GM12878 (cell line): ENCODE results near the gene CLIC5. TPM values are rescaled to one million over a fixed set of nuclear protein-coding genes. Genes with fewer than 3 reads are reported as not detected.

Experiments used
- ATAC-seq: fragments of 200-7000 bp; cut with Tn5 transposase; 3 replicates; pipeline ENCODE4 v1.9.1; 2020; ENCODE audit warnings: mild to moderate bottlenecking, moderate library complexity
- BruUV-seq: library from RNA; stranded (reverse); fragments of 400-500 nt; replicated peaks from 2 replicates; lab custom pipeline; 2021; lab: Mats Ljungman, UMichigan
- CTCF ChIA-PET: fragments of 300-600 bp; sonication (Branson Sonifier 250); formaldehyde crosslinking; extraction: SDS; loops from one replicate; lab custom pipeline; 2021; ENCODE audit warnings: inconsistent platforms; lab: Yijun Ruan, JAX
- POLR2A ChIA-PET: fragments of 350-600 bp; formaldehyde crosslinking; extraction: SDS; loops from one replicate; lab custom pipeline; 2021; ENCODE audit warnings: inconsistent platforms; lab: Charles Lee
- RAD21 ChIA-PET: fragments of 300-600 bp; sonication (Branson Sonifier 250); formaldehyde crosslinking; loops from one replicate; lab custom pipeline; 2023; ENCODE audit warnings: antibody characterized with exemption; ENCODE audit not compliant: unreplicated experiment; lab: Charles Lee
- SMC1A ChIA-PET: fragments of 300-600 bp; sonication (Branson Sonifier 250); formaldehyde crosslinking; loops from one replicate; lab custom pipeline; 2023; ENCODE audit not compliant: unreplicated experiment, uncharacterized antibody; lab: Charles Lee
- DNase-seq: peaks from one replicate; pipeline ENCODE4 v3.0.0-alpha.2; 2011; ENCODE audit warnings: low read depth, low spot score
- FAIRE-seq: peaks from 3 replicates; lab custom pipeline; 2011; peaks lifted over from hg19 to GRCh38; lab: Jason Lieb, UNC
- H2AFZ ChIP-seq: 2 replicates; pipeline ENCODE4 v1.6.0; 2011; ENCODE audit warnings: low read depth, low read length, control low read depth; ENCODE audit not compliant: control insufficient read depth
- H3K27ac ChIP-seq: 2 replicates; pipeline ENCODE4 v1.5.1; 2011; ENCODE audit warnings: control low read depth; ENCODE audit not compliant: control insufficient read depth, insufficient read depth
- H3K27me3 ChIP-seq, 2 experiments: replicated peaks in 1 of 2; 2 replicates each; pipeline versions ENCODE4 v1.6.0 to v1.6.1; 2011; ENCODE audit warnings: low read length in 1 of 2; ENCODE audit not compliant: control insufficient read depth in 2 of 2, insufficient read depth in 2 of 2
- H3K36me3 ChIP-seq, 2 experiments: 2 replicates each; pipeline ENCODE4 v1.5.1; 2011; ENCODE audit warnings: low read length in 1 of 2; ENCODE audit not compliant: control insufficient read depth in 2 of 2, insufficient read depth in 2 of 2
- H3K4me1 ChIP-seq: 2 replicates; pipeline ENCODE4 v1.6.1; 2011; ENCODE audit warnings: mild to moderate bottlenecking, low read length, moderate library complexity, mixed read lengths; ENCODE audit not compliant: control insufficient read depth, insufficient read depth
- H3K4me2 ChIP-seq: 2 replicates; pipeline ENCODE4 v1.6.0; 2011; ENCODE audit warnings: control low read depth; ENCODE audit not compliant: control insufficient read depth, insufficient read depth
- H3K4me3 ChIP-seq: fragments of 200-600 bp; sonication (generic); 2 replicates; pipeline ENCODE4 v1.5.1; 2016
- H3K79me2 ChIP-seq: 2 replicates; pipeline ENCODE4 v1.6.0; 2011; ENCODE audit warnings: low read length; ENCODE audit not compliant: control insufficient read depth, insufficient read depth
- H3K9ac ChIP-seq: 2 replicates; pipeline ENCODE4 v1.8.0; 2011; ENCODE audit warnings: low read length, control low read depth, mixed read lengths; ENCODE audit not compliant: control insufficient read depth, insufficient read depth
- H3K9me3 ChIP-seq: replicated peaks from 3 replicates; pipeline ENCODE4 v1.5.1; 2011; ENCODE audit warnings: mild to moderate bottlenecking, low read length; ENCODE audit not compliant: control insufficient read depth, insufficient read depth
- H4K20me1 ChIP-seq: 2 replicates; pipeline ENCODE4 v1.6.0; 2011; ENCODE audit not compliant: control insufficient read depth, insufficient read depth
- ESRRA ChIP-seq: IDR thresholded peaks from 2 replicates; pipeline ENCODE4 v1.6.1; 2012; ENCODE audit warnings: mild to moderate bottlenecking, low read length, improper control_type of control experiment
- HCFC1 ChIP-seq: fragments of 150-350 bp; IDR thresholded peaks from 2 replicates; pipeline ENCODE4 v1.6.1; 2014; ENCODE audit warnings: low read length
- LARP7 ChIP-seq: fragments of 450-650 bp; IDR thresholded peaks from 2 replicates; pipeline ENCODE4 v1.6.1; 2017; ENCODE audit warnings: mild to moderate bottlenecking
- PAX5 ChIP-seq: IDR thresholded peaks from 2 replicates; pipeline ENCODE4 v1.6.1; 2011; ENCODE audit warnings: low read depth, low read length, borderline replicate concordance
- REST ChIP-seq: IDR thresholded peaks from 2 replicates; pipeline ENCODE4 v1.6.1; 2012; ENCODE audit warnings: mild to moderate bottlenecking, low read depth, low read length
- SKIL ChIP-seq: fragments of 450-650 bp; IDR thresholded peaks from 2 replicates; pipeline ENCODE4 v1.6.1; 2017; ENCODE audit warnings: mild to moderate bottlenecking, low read depth, inconsistent platforms; ENCODE audit not compliant: poor library complexity, severe bottlenecking
- TCF3 ChIP-seq: IDR thresholded peaks from 2 replicates; pipeline ENCODE4 v1.6.1; 2012; ENCODE audit warnings: low read depth, mild to moderate bottlenecking, low read length, borderline replicate concordance; ENCODE audit not compliant: insufficient read depth
- ZNF384 ChIP-seq: IDR thresholded peaks from 2 replicates; pipeline ENCODE4 v1.6.1; 2012; ENCODE audit warnings: low read depth, mild to moderate bottlenecking, low read length, improper control_type of control experiment, borderline replicate concordance
- WGBS: methylation state at CpG from one replicate; pipeline ENCODE4 v1.1.6; 2016; ENCODE audit warnings: low lambda C conversion rate; ENCODE audit not compliant: insufficient replicate concordance, insufficient coverage; ENCODE audit errors: missing lambda C conversion rate; 5-methylcytosine and 5-hydroxymethylcytosine counted together
- in situ Hi-C: fragments of 300-500 bp; cut with MboI; formaldehyde crosslinking; loops from 9 replicates; pipeline ENCODE4 v1.14.3; 2018; ENCODE audit warnings: mixed read lengths
- intact Hi-C: fragments of 100-400 bp; cut with micrococcal nuclease; formaldehyde crosslinking; loops from one replicate; pipeline ENCODE4 v1.14.2; 2022; ENCODE audit not compliant: unreplicated experiment
- polyA plus RNA-seq, 11 experiments: library from polyadenylated mRNA; depleted of rRNA in 4 of 11; unstranded in 6 of 11; stranded (reverse) in 5 of 11; fragments of >200 nt; fragmentation: Nextera tagmentation in 4 of 11; fragmentation: Illumina TruSeq in 1 of 11; extraction: Ambion mirVana in 4 of 11; extraction: Trizol in 1 of 11; gene quantifications; 1 replicate in 1 of 11; 2 replicates in 10 of 11; pipeline versions ENCODE4 v1.2.1 to v1.2.3, GENCODE V29; 2011 to 2016; ENCODE audit warnings: inconsistent platforms in 2 of 11, missing spikeins in 2 of 11, low read depth in 1 of 11
- total RNA-seq, 4 experiments: library from RNA; depleted of rRNA in 3 of 4; stranded (reverse); fragments of >200 nt in 3 of 4; fragmentation: Illumina TruSeq in 1 of 4; extraction: Trizol in 1 of 4; gene quantifications; 2 replicates each; pipeline versions ENCODE4 v1.2.1 to v1.2.3, GENCODE V29; 2013 to 2021
- TF ChIP-seq, protein P1 (sequence below): fragments of 450-650 bp; IDR thresholded peaks from 2 replicates; pipeline ENCODE4 v1.6.1; 2017; ENCODE audit warnings: low read depth, mild to moderate bottlenecking, moderate library complexity
- TF ChIP-seq, protein P2 (sequence below): fragments of 450-650 bp; IDR thresholded peaks from 2 replicates; pipeline ENCODE4 v1.6.1; 2017; ENCODE audit warnings: mild to moderate bottlenecking, moderate library complexity
- TF ChIP-seq, protein P3 (sequence below): fragments of 450-650 bp; IDR thresholded peaks from 2 replicates; pipeline ENCODE4 v1.6.1; 2016; ENCODE audit warnings: mild to moderate bottlenecking

Gene CLIC5
- total and polyA plus RNA-seq, 10 of the 15 experiments (the other 5 are each of a cell fraction or from before 2014, with no cell fraction given), result 0.01 to 0.08 (median 0.02) TPM; not detected in 7

DNA sequence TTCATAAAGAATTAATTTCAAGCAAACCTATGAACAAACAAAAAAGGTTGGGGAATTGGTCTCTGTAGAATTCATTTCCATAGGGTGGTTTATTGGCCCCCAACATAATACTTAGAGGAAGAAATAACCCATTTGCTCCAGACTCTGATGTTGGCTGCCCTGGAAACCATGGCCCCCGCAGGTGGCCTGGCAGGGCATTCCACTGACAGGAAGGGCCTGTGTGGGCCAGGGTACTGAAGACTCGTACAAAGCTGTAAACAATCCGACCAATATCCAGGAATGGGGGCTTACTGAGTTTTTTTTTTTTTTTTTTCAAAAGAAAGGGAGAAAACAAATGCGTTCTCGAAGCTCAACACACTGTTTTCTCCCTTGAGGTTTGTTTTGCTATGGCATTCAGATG is 59.5 kb downstream of the CLIC5 start:
- ChIA-PET POLR2A (no interaction called here), CTCF (interaction anchor here (0.7 kb wide), 1 partner anchor 173 kb away, joined by 3 read pairs; no protein-coding TSS in a partner anchor), SMC1A (no interaction called here), RAD21 (no interaction called here)
- Histone ChIP-seq H3K27ac (no peak overlapping the region), H2AFZ (no peak overlapping the region), H3K9ac (no peak overlapping the region), H3K27me3 (peaks cover 0 to 2% of the 10 kb centered on the region in 2 experiments; a peak in 3 of 4 replicates), H3K36me3 (no peaks in the 10 kb centered on the region), H3K4me1 (no peaks in the 10 kb centered on the region), H3K4me2 (no peak overlapping the region), H3K79me2 (no peaks in the 10 kb centered on the region), H4K20me1 (no peaks in the 10 kb centered on the region), H3K9me3 (no peaks in the 10 kb centered on the region), H3K4me3 (no peak overlapping the region)
- DNase-seq (no peak), ATAC-seq (no peak), FAIRE-seq (no peak)
- BruUV-seq, result no TSS peak
- in situ Hi-C loops (no loop called here), intact Hi-C loops (no loop called here)
- WGBS, result 17% methylated on average over 5 of the region's 5 CpGs
- TF ChIP-seq HCFC1 (no peak), SKIL (no peak), REST (no peak), ZNF384 (no peak), LARP7 (no peak), PAX5 (no peak), TCF3 (no peak), ESRRA (no peak)
- TF ChIP-seq, protein P1, sequence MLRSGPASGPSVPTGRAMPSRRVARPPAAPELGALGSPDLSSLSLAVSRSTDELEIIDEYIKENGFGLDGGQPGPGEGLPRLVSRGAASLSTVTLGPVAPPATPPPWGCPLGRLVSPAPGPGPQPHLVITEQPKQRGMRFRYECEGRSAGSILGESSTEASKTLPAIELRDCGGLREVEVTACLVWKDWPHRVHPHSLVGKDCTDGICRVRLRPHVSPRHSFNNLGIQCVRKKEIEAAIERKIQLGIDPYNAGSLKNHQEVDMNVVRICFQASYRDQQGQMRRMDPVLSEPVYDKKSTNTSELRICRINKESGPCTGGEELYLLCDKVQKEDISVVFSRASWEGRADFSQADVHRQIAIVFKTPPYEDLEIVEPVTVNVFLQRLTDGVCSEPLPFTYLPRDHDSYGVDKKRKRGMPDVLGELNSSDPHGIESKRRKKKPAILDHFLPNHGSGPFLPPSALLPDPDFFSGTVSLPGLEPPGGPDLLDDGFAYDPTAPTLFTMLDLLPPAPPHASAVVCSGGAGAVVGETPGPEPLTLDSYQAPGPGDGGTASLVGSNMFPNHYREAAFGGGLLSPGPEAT, result no peak
- TF ChIP-seq, protein P2, sequence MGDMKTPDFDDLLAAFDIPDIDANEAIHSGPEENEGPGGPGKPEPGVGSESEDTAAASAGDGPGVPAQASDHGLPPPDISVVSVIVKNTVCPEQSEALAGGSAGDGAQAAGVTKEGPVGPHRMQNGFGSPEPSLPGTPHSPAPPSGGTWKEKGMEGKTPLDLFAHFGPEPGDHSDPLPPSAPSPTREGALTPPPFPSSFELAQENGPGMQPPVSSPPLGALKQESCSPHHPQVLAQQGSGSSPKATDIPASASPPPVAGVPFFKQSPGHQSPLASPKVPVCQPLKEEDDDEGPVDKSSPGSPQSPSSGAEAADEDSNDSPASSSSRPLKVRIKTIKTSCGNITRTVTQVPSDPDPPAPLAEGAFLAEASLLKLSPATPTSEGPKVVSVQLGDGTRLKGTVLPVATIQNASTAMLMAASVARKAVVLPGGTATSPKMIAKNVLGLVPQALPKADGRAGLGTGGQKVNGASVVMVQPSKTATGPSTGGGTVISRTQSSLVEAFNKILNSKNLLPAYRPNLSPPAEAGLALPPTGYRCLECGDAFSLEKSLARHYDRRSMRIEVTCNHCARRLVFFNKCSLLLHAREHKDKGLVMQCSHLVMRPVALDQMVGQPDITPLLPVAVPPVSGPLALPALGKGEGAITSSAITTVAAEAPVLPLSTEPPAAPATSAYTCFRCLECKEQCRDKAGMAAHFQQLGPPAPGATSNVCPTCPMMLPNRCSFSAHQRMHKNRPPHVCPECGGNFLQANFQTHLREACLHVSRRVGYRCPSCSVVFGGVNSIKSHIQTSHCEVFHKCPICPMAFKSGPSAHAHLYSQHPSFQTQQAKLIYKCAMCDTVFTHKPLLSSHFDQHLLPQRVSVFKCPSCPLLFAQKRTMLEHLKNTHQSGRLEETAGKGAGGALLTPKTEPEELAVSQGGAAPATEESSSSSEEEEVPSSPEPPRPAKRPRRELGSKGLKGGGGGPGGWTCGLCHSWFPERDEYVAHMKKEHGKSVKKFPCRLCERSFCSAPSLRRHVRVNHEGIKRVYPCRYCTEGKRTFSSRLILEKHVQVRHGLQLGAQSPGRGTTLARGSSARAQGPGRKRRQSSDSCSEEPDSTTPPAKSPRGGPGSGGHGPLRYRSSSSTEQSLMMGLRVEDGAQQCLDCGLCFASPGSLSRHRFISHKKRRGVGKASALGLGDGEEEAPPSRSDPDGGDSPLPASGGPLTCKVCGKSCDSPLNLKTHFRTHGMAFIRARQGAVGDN, result no peak
- TF ChIP-seq, protein P3, sequence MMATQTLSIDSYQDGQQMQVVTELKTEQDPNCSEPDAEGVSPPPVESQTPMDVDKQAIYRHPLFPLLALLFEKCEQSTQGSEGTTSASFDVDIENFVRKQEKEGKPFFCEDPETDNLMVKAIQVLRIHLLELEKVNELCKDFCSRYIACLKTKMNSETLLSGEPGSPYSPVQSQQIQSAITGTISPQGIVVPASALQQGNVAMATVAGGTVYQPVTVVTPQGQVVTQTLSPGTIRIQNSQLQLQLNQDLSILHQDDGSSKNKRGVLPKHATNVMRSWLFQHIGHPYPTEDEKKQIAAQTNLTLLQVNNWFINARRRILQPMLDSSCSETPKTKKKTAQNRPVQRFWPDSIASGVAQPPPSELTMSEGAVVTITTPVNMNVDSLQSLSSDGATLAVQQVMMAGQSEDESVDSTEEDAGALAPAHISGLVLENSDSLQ, result no peak
